ENCODE measurements around the gene TXN2.

Gene TXN2

DNA sequence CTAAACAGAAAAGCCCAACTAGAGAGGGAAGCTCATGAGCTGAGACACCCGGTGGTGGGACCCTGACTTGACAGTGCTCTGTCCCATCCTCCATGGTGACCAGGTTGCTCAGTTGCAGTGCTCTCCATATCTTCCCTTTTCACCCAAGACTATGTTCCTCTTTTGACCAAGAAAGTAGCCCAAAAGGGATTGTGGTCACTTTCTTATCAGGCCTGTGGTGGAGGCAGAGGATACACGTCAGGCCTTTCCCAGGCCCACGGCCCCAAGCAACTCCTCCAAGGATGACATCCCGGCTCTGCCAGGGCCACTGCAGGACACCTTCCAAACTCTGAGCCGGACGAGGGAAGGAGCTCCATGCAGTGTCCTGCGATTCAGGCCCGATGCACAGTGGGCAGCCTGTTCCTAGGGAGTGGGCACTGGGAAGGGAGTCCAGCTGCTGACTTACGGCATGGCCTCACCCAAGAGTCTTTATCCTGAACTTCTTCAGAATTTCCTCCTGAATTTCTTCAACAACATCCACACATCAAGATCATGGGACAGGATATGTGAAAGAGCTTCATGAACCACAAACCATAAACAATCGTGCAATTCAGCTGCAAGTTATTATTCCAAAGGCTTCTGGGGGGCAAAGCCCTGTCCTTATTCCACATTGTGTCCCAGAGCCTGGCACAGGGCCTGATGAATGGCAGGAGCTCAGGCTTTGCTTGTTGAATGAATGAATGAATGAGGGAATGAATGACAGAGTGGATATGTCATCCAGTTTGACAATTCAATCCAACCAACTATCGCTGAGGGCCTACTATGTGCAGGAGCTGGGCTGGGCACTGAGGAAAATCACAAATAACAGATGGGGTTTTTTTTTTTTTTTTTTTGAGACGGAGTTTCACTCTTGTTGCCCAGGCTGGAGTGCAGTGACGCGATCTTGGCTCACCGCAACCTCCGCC, 57.7 kb downstream of the TXN2 start:
- TF ChIP-seq, protein P1, sequence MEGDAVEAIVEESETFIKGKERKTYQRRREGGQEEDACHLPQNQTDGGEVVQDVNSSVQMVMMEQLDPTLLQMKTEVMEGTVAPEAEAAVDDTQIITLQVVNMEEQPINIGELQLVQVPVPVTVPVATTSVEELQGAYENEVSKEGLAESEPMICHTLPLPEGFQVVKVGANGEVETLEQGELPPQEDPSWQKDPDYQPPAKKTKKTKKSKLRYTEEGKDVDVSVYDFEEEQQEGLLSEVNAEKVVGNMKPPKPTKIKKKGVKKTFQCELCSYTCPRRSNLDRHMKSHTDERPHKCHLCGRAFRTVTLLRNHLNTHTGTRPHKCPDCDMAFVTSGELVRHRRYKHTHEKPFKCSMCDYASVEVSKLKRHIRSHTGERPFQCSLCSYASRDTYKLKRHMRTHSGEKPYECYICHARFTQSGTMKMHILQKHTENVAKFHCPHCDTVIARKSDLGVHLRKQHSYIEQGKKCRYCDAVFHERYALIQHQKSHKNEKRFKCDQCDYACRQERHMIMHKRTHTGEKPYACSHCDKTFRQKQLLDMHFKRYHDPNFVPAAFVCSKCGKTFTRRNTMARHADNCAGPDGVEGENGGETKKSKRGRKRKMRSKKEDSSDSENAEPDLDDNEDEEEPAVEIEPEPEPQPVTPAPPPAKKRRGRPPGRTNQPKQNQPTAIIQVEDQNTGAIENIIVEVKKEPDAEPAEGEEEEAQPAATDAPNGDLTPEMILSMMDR (IDR thresholded peaks at IDR 0.05; ENCODE audit: low read depth, low read length, missing control alignments): no peak
- no peak for DNase-seq (ENCODE audit: low read depth)

DNA sequence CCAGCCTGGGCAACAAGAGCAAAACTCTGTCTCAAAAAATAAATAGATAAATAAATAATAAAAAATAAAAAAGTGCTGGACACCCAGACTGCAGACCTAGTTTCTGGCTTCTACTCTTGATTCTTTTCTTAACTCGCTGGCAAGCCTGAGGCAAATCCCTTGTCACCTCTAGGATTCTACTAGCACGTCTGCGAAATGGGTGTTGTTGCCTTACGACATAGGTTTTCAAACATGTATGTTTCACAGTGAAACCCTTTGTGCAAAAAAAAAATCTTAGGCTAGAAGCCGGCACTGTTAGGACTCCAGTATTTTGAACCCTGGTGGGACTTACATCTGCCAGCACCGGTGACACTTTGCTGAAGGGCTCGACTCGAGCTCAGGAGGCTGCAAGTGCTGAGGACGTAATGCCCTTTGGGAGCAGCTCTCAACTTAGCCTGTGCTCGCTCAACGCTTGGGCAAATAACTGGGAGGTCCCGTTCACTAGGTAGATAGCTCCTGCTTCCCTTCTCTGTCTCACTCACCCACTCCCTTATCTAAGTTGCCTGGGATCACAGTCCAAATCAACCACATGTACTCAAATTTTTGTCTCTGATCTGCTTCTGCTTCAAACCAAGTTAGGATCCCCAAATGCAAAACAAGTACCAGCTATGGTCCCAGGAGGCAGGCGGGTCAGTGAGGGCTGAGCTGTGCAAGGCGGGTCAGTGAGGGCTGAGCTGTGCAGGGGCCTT, 59.0 kb downstream of the TXN2 start:
- TF ChIP-seq, protein P1 (IDR thresholded peaks at IDR 0.05; ENCODE audit: low read depth, low read length, missing control alignments): no peak
- no peak overlapping the region for H3K4me3 ChIP-seq (ENCODE audit: low read depth, low read length)
- no peak for DNase-seq (ENCODE audit: low read depth)
- in situ Hi-C loops (cut with HindIII; ENCODE audit: low sequenced_read_pairs): no loop called here

More for the DNA sequence above, 57.7 kb downstream of the TXN2 start:
- in situ Hi-C loops (cut with HindIII; ENCODE audit: low sequenced_read_pairs): no loop called here
- no peak overlapping the region for H3K4me3 ChIP-seq (ENCODE audit: low read depth, low read length)

DNA sequence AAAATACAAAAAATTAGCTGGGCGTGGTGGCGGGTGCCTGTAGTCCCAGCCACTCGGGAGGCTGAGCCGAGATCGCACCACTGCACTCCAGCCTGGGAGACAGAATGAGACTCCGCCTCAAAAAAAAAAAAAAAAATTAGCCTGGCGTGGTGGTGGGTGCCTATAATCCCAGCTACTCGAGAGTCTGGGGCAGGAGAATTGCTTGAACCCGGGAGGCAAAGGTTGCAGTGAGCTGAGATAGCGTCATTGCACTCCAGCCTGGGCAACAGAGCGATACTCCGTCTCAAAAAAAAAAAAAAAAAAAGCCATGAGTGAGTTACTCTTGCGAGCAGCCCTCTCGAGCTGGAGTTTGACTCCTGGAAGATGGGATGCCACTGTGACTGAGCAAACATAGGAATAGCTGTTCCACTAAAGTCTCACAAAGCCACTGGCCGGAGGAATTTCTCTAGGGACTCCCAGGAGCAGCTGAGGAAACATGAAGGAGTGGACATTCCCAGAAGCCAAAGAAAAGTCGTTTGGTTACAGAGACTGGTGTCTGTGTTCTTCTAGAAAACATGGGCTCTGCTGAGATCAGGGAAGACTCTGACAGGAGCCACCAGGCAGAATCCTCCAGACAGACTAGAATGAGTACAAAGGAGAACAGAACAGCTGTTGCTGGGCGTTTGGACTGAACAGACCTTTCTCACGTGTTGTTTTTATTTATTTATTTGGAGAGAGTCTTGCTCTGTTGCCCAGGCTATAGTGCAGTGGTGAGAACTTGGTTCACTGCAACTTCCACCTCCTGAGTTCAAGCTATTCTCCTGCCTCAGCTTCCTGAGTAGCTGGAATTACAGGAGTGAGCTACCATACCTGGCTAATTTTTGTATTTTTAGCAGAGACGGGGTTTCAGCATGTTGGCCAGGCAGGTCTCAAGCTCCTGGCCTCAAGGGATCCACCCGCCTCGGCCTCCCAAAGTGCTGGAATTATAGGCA, 61.2 kb downstream of the TXN2 start:
- no peak for DNase-seq (ENCODE audit: low read depth)
- no peak overlapping the region for H3K4me3 ChIP-seq (ENCODE audit: low read depth, low read length)
- in situ Hi-C loops (cut with HindIII; ENCODE audit: low sequenced_read_pairs): no loop called here
- TF ChIP-seq, protein P1 (IDR thresholded peaks at IDR 0.05; ENCODE audit: low read depth, low read length, missing control alignments): no peak

DNA sequence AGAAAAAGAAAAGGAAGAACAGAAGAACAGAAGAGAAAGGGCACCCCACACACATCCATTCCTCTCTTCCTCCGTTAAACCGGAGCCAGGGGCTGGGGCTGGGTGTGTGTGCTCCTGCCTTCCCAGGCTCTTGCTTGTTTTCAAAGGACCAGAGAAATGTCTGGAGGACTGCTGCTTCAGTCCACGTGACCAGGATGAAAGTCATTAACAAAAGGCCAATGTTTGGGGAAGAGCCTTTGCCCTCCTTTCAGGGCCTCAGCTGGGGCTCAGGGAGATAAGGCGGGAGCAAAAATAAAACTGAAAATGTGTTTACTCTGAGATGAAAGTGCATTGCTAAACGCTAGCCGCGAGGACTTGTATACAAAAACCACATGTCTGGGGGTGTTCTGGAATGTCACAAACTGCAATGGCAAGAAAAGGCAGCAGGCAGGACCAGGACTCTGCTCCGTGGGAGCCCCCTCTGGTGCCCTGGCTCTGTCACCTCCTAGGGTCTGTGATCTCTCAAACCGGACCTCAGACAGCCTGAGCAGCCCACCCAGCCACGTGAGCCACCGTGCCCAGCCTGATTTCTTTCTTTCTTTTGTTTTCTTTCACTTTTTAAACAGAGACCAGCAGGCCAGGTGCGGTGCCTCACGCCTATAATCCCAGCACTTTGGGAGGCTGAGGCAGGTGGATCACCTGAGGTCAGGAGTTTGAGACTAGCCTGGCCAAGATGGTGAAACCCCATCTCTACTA, 62.1 kb downstream of the TXN2 start:
- no peak overlapping the region for H3K4me3 ChIP-seq (ENCODE audit: low read depth, low read length)
- in situ Hi-C loops (cut with HindIII; ENCODE audit: low sequenced_read_pairs): no loop called here
- no peak for DNase-seq (ENCODE audit: low read depth)
- TF ChIP-seq, protein P1 (IDR thresholded peaks at IDR 0.05; ENCODE audit: low read depth, low read length, missing control alignments): no peak

DNA sequence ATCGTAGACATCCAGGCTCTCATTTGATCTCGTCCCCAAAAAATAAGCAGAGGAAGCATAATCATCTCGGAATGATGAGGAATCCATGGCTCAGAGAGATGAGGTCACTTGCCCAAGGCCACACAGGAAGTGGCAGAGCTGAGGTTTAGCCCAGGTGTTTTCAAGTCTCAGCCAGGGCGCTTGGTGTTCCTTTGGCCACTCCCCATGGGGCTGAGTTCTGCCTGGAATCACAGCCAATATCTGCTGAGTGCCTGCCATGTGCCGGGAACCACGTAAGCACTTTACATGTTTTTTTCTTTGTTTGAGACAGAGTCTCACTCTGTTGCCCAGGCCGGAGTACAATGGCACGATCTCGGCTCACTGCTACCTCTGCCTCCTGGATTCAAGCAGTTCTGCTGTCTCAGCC, 64.2 kb downstream of the TXN2 start:
- no peak overlapping the region for H3K4me3 ChIP-seq (ENCODE audit: low read depth, low read length)
- DNase-seq (ENCODE audit: low read depth): no peak
- TF ChIP-seq, protein P1 (IDR thresholded peaks at IDR 0.05; ENCODE audit: low read depth, low read length, missing control alignments): no peak
- in situ Hi-C loops (cut with HindIII; ENCODE audit: low sequenced_read_pairs): no loop called here

Data from astrocyte of the cerebellum (primary cell).